Transverse colon (tissue), 4 donors: ENCODE results near the gene LRRC36. TPM values are rescaled to one million over a fixed set of nuclear protein-coding genes. Genes with fewer than 3 reads are reported as not detected.

Source experiments
- DNase-seq: peaks from one replicate; pipeline ENCODE4 v3.0.0-alpha.2; 2019
- H3K27ac ChIP-seq, 4 donors: fragments of 200-600 bp; sonication (generic); 2 replicates each; pipeline ENCODE4 v1.5.1; 2016 to 2018; ENCODE audit warnings: inconsistent platforms in 4 of 4
- H3K27me3 ChIP-seq: fragments of 200-600 bp; sonication (generic); 2 replicates; pipeline ENCODE4 v1.5.1; 2017; ENCODE audit warnings: inconsistent platforms
- H3K36me3 ChIP-seq, 4 donors: fragments of 200-600 bp; sonication (generic); 2 replicates each; pipeline ENCODE4 v1.5.1; 2017 to 2019; ENCODE audit warnings: inconsistent platforms in 4 of 4
- H3K4me1 ChIP-seq, 4 donors: fragments of 200-600 bp; sonication (generic); 2 replicates each; pipeline ENCODE4 v1.5.1; 2017 to 2020; ENCODE audit warnings: inconsistent platforms in 4 of 4
- H3K4me3 ChIP-seq, 4 donors: fragments of 200-600 bp; sonication (generic); 1 replicate in 1 of 4; 2 replicates in 3 of 4; pipeline versions ENCODE4 v1.5.1 to v1.6.1; 2017 to 2019; ENCODE audit warnings: inconsistent platforms in 4 of 4
- H3K9me3 ChIP-seq, 2 donors: fragments of 200-600 bp; sonication (generic); 2 replicates each; pipeline ENCODE4 v1.5.1; 2017 to 2019; ENCODE audit warnings: inconsistent platforms in 2 of 2
- CTCF ChIP-seq, 5 experiments: fragments of 200-600 bp in 3 of 5; fragments of 450-650 bp in 2 of 5; sonication (generic) in 3 of 5; IDR thresholded peaks; 1 replicate in 2 of 5; 2 replicates in 3 of 5; pipeline ENCODE4 v1.5.1; 2016 to 2017; ENCODE audit warnings: antibody characterized with exemption in 5 of 5, inconsistent platforms in 3 of 5, mild to moderate bottlenecking in 2 of 5, moderate library complexity in 1 of 5
- EP300 ChIP-seq: sonication (generic); formaldehyde crosslinking; IDR thresholded peaks from one replicate; pipeline ENCODE4 v1.6.1; 2017; ENCODE audit warnings: antibody characterized with exemption, low read depth
- POLR2A ChIP-seq: fragments of 450-650 bp; IDR thresholded peaks from one replicate; pipeline ENCODE4 v1.6.1; 2016; ENCODE audit warnings: antibody characterized with exemption, mild to moderate bottlenecking, moderate library complexity
- POLR2AphosphoS5 ChIP-seq, 3 donors: sonication (generic); formaldehyde crosslinking; IDR thresholded peaks; one replicate each; pipeline ENCODE4 v1.6.1; 2016; ENCODE audit warnings: antibody characterized with exemption in 3 of 3
- WGBS, 2 donors: methylation state at CpG; one replicate each; pipeline ENCODE4 v1.1.5; 2018; ENCODE audit warnings: low coverage in 1 of 2; 5-methylcytosine and 5-hydroxymethylcytosine counted together
- in situ Hi-C, 4 donors: fragments of 200-750 bp; cut with MboI; loops; one replicate each; pipeline versions ENCODE4 v1.15.0 to v1.15.1; 2017; ENCODE audit warnings: low sequenced_read_pairs in 3 of 4, low pct_ligation_motif_present in 1 of 4, low pct_unique_long_range_greater_than_20kb in 1 of 4
- intact Hi-C: fragments of 100-400 bp; cut with DNase I; formaldehyde crosslinking; loops from one replicate; pipeline ENCODE4 v1.15.1; 2023; ENCODE audit warnings: low total_unique reads
- total RNA-seq, 4 donors: library from RNA; depleted of rRNA; stranded (reverse); fragments of >200 nt; gene quantifications; one replicate each; pipeline ENCODE4 v1.1.0, GENCODE V29; 2016

Gene LRRC36
- total RNA-seq, 4 donors from 2014 or later: 0.79 TPM; not detected in 3

- in situ Hi-C loops: loop anchor here in 1 of 4 donors (25.0 kb wide), 1 partner anchor 99 kb away; the partner anchor contains the start of gene TPPP3
- Histone ChIP-seq H3K4me3 (no peak overlapping the region), H3K4me1 (no peaks in the 10 kb centered on the region), H3K9me3 (no peaks in the 10 kb centered on the region), H3K27me3 (no peaks in the 10 kb centered on the region), H3K27ac (no peak overlapping the region), H3K36me3 (no peaks in the 10 kb centered on the region)
- intact Hi-C loops: no loop called here
- WGBS, 2 donors: 97% methylated on average over 14 of the region's 14 CpGs; no CpG with 5 or more reads in 1 of the 2 donors
- TF ChIP-seq CTCF (IDR thresholded peaks at IDR 0.05) (no peak), EP300 (no peak), POLR2A (no peak), POLR2AphosphoS5 (IDR thresholded peaks at IDR 0.05) (no peak)
- DNase-seq: no peak
These were observed 38.7 kb upstream of the LRRC36 start for GRCh38 chr16:67287960-67288359.

GRCh38 chr16:67291461-67291860, 35.2 kb upstream of the LRRC36 start:
- H3K4me1 ChIP-seq: no peaks in the 10 kb centered on the region
- no peaks in the 10 kb centered on the region for H3K27me3 ChIP-seq
- no peaks in the 10 kb centered on the region for H3K36me3 ChIP-seq
- H3K9me3 ChIP-seq: no peaks in the 10 kb centered on the region
- H3K27ac ChIP-seq: no peak overlapping the region
- intact Hi-C loops (no loop called here), in situ Hi-C loops (loop anchor here in 1 of 4 donors (25.0 kb wide), 1 partner anchor 96 kb away; the partner anchor contains the start of gene TPPP3)
- 85 to 100% methylated on average over 3 to 7 of the region's 7 CpGs for WGBS, 2 donors
- no peak for DNase-seq
- TF ChIP-seq CTCF (IDR thresholded peaks at IDR 0.05) (no peak), POLR2AphosphoS5 (IDR thresholded peaks at IDR 0.05) (no peak), EP300 (no peak), POLR2A (no peak)
- no peak overlapping the region for H3K4me3 ChIP-seq

GRCh38 chr16:67294171-67294757, 32.4 kb upstream of the LRRC36 start:
- Histone ChIP-seq H3K27me3 (no peaks in the 10 kb centered on the region), H3K4me1 (no peaks in the 10 kb centered on the region), H3K36me3 (no peaks in the 10 kb centered on the region), H3K27ac (no peak overlapping the region), H3K9me3 (no peaks in the 10 kb centered on the region), H3K4me3 (no peak overlapping the region)
- no peak for TF ChIP-seq POLR2AphosphoS5 (IDR thresholded peaks at IDR 0.05)
- no peak for TF ChIP-seq EP300
- no peak for TF ChIP-seq CTCF (IDR thresholded peaks at IDR 0.05)
- no peak for TF ChIP-seq POLR2A
- WGBS, 2 donors: 92% methylated on average over 4 of the region's 4 CpGs; no CpG with 5 or more reads in 1 of the 2 donors
- in situ Hi-C loops: loop anchor here in 1 of 4 donors (25.0 kb wide), 1 partner anchor 93 kb away; the partner anchor contains the start of gene TPPP3
- DNase-seq: no peak
- intact Hi-C loops: no loop called here

- Histone ChIP-seq H3K4me1 (no peaks in the 10 kb centered on the region), H3K36me3 (no peaks in the 10 kb centered on the region), H3K27ac (no peak overlapping the region), H3K27me3 (no peaks in the 10 kb centered on the region), H3K9me3 (no peaks in the 10 kb centered on the region), H3K4me3 (no peak overlapping the region)
- in situ Hi-C loops: loop anchor here in 1 of 4 donors (25.0 kb wide), 1 partner anchor 92 kb away; the partner anchor contains the start of gene TPPP3
- no peak for DNase-seq
- 68 to 77% methylated on average over 3 to 7 of the region's 7 CpGs for WGBS, 2 donors
- TF ChIP-seq CTCF (IDR thresholded peaks at IDR 0.05): no peak
- no peak for TF ChIP-seq POLR2AphosphoS5 (IDR thresholded peaks at IDR 0.05)
- TF ChIP-seq POLR2A: no peak
- TF ChIP-seq EP300: no peak
- intact Hi-C loops: no loop called here
These were observed 31.7 kb upstream of the LRRC36 start for GRCh38 chr16:67294938-67295361.
